Esophagus mucosa (tissue), 1 donor: ENCODE data around the gene ABLIM3. TPM values are rescaled to one million over a fixed set of nuclear protein-coding genes. Genes with fewer than 3 reads are reported as not detected.

Source experiments
- ATAC-seq: fragments of 200-7000 bp; cut with Tn5 transposase; one replicate; pipeline ENCODE4 v1.9.1; 2020
- total RNA-seq: library from RNA; stranded (reverse); gene quantifications from one replicate; pipeline ENCODE4 v1.2.4, GENCODE V29; 2023
- donor health status: DM: yes; HTN: yes; CAD: no.

ABLIM3 gene
- total RNA-seq, 1 donor from 2014 or later, result 22.4 TPM

GRCh38 chr5:149160291-149160787, 19.0 kb downstream of the ABLIM3 start:
- no peak for ATAC-seq

GRCh38 chr5:149161026-149161687, 19.9 kb downstream of the ABLIM3 start:
- ATAC-seq, result no peak

DNA sequence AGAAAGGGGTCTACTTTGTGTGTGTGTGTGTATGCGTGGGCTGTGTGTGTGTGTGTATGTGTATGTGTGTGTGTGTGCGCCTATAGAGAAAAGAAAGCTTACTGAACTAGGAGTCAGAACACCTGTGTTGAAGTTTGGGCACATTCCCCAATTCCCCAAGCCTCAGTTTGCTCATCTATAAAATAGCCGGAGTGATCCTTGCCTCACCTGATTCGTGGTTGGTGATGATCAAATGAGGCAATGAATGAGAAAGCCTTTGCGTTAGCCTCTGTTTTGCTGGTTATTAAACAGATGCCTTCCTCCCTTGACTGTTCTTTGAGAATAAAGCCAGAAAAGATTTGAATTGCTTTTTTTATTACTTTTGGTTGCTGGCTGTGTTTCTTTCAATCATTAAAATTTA, 20.6 kb downstream of the ABLIM3 start:
- ATAC-seq, result no peak

DNA sequence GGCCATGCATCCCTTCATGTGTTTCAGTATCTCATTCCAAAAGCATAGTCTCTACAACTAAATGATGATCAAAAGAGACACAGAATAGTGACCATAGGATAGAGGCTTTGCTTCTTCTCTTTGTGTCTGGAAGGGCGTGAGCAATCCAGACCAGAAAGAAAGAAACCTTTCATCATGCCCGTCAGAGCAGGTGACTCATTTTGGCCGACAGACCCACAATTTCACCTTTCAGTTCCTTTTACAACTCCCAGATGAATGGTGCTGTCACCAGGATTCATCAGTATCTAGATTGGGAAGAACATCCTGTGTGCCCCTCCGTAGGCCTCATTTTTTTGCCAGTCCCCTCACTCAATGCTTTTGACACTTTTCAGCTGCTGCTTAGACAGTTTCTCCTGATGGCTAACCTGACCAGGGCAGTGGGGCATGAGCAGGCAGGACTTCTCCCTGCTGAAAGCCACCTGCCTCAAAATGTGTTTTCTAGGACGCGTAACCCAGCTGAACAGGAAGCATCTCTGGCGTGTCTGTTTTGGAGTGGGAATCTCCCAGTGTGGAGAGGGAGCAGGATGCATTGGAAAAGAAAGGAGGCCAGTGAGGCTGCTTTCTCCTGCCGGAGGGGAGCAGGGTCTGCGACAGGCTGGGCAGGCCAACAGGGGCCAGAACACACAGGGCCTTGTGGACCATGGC, 21.2 kb downstream of the ABLIM3 start:
- ATAC-seq, result no peak

DNA sequence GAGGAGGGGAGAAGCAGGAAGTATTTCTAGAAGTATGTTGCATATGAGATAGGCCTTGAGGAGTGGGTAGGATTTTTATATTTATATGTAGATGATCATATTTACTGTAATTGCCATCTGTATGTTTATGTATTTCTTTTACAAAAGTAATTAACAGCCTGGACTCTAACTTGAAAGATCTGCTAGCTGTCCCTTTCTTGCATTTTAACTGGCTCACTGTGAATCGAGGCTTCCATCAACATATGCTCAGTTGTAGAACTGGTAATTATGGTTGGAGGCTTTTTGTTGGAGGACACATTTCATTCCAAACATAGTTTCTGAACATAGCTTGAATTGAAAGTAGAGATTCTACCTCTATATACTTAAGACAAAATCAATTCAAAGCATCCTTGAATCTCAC, 23.4 kb downstream of the ABLIM3 start:
- ATAC-seq, result no peak

DNA sequence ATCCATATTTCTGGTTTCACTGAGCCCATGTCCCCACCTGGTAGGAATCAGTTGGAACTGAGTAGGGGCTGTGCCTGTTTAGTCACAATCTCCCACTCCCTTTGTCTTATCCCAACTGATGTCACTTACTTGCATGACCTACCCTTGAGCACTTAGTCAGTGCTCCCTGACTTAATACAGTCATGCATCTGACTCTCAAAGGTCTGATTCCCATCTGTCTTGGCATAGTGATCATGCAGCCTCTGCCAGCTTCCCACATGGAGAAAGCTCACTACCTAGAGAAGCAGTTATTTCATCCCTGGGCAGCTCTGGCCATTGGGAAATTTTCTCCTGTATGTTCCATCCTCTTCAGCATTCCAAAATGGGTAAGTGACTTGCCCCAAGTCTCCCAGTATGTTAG, 24.8 kb downstream of the ABLIM3 start:
- ATAC-seq, result no peak

GRCh38 chr5:149166591-149167100, 25.4 kb downstream of the ABLIM3 start:
- ATAC-seq, result no peak

- no peak for ATAC-seq
Measured at GRCh38 chr5:149168276-149168906, 27.1 kb downstream of the ABLIM3 start.

GRCh38 chr5:149170299-149170698, 29.0 kb downstream of the ABLIM3 start:
- ATAC-seq, result no peak

DNA sequence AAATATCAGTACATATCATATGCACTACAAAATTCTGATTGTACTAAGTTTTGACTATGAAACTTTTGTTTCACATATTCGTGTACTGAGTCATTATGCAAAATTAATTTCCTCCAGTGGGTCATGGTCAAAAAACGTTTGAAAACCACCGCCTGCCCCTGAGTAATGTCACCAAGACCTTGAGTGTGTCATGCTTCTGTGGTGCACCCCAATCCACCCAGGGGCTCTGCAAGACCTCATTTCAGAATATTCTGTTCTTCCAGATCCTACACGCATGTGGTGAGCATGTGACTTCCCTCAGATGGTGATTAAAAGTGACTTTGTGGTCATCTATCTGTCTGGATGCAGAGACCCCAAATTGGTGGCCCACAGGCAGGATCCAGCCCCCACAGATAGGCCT, 31.0 kb downstream of the ABLIM3 start:
- ATAC-seq, result no peak

- ATAC-seq, result no peak
Measured at GRCh38 chr5:149172709-149173505, 31.6 kb downstream of the ABLIM3 start.

GRCh38 chr5:149174847-149175234, 33.5 kb downstream of the ABLIM3 start:
- ATAC-seq, result no peak

GRCh38 chr5:149175346-149176105, 34.2 kb downstream of the ABLIM3 start:
- ATAC-seq, result peak; percentile 20

- ATAC-seq, result no peak
Measured at GRCh38 chr5:149177339-149177843, 36.1 kb downstream of the ABLIM3 start.

GRCh38 chr5:149177911-149178565, 36.7 kb downstream of the ABLIM3 start:
- no peak for ATAC-seq

- no peak for ATAC-seq
Measured at GRCh38 chr5:149181732-149182131, 40.4 kb downstream of the ABLIM3 start.

GRCh38 chr5:149182241-149182640, 40.9 kb downstream of the ABLIM3 start:
- no peak for ATAC-seq

DNA sequence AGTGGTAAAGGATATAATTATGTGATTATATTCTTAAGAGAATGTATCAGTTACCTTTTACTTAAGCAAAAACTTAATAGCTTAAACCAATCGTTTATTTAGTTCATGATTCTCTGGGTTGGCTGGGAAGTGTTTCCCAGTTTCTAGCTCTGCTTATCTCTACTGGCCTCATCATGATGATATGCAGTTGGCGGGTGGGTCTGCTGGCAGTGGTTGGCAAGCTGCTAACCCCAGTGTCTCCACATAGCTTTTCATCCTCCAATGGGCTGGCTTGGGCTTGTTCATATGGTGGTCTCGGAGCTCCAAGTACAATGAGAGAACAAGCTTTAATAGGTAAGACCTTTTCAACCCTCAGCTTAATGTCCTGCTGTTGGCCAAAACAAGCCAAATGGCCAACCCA, 43.8 kb downstream of the ABLIM3 start:
- ATAC-seq, result no peak

- no peak for ATAC-seq
Measured at GRCh38 chr5:149186506-149186905, 45.2 kb downstream of the ABLIM3 start.

- peak; percentile 70 for ATAC-seq
Measured at GRCh38 chr5:149187617-149188016, 46.3 kb downstream of the ABLIM3 start.

GRCh38 chr5:149188383-149188782, 47.1 kb downstream of the ABLIM3 start:
- ATAC-seq, result no peak
